ENCODE measurements around the gene ZNF18.

Gene ZNF18

GRCh38 chr17:11997147-11997971 is at the start of gene ZNF18:
TSS of gene ZNF18 (minus strand) at chr17:11997475. CDS start at chr17:11992829, 4,646 bp downstream.
- peak; percentile 88 to 93 (median 91) for DNase-seq (ENCODE audit: low read depth in 3 of 3)

GRCh38 chr17:12046786-12047185 is 49.5 kb upstream of the ZNF18 start:
- no peak for DNase-seq (ENCODE audit: low read depth in 3 of 3)

- DNase-seq (ENCODE audit: low read depth in 3 of 3) = no peak
Observed at GRCh38 chr17:12043702-12044101, 46.4 kb upstream of the ZNF18 start.

- no peak for DNase-seq (ENCODE audit: low read depth in 3 of 3)
Observed at GRCh38 chr17:12041312-12041711, 44.0 kb upstream of the ZNF18 start.

GRCh38 chr17:12040478-12040877 is 43.2 kb upstream of the ZNF18 start:
- no peak for DNase-seq (ENCODE audit: low read depth in 3 of 3)

- no peak for DNase-seq (ENCODE audit: low read depth in 3 of 3)
Observed at GRCh38 chr17:12037970-12038369, 40.7 kb upstream of the ZNF18 start.

GRCh38 chr17:12035673-12036072 is 38.4 kb upstream of the ZNF18 start:
- DNase-seq (ENCODE audit: low read depth in 3 of 3) = no peak

GRCh38 chr17:12034538-12034937 is 37.3 kb upstream of the ZNF18 start:
- no peak for DNase-seq (ENCODE audit: low read depth in 3 of 3)

GRCh38 chr17:12028611-12029010 is 31.3 kb upstream of the ZNF18 start:
- no peak for DNase-seq (ENCODE audit: low read depth in 3 of 3)

GRCh38 chr17:12027658-12028057 is 30.4 kb upstream of the ZNF18 start:
- DNase-seq (ENCODE audit: low read depth in 3 of 3) = no peak

- no peak for DNase-seq (ENCODE audit: low read depth in 3 of 3)
Observed at GRCh38 chr17:12024327-12024726, 27.1 kb upstream of the ZNF18 start.

GRCh38 chr17:12022310-12022709 is 25.0 kb upstream of the ZNF18 start:
- no peak for DNase-seq (ENCODE audit: low read depth in 3 of 3)

- DNase-seq (ENCODE audit: low read depth in 3 of 3) = no peak
Observed at GRCh38 chr17:12021623-12022140, 24.4 kb upstream of the ZNF18 start.

- peak; percentile 85 to 90 (median 89) for DNase-seq (ENCODE audit: low read depth in 3 of 3)
Observed at GRCh38 chr17:12020642-12021622, 23.7 kb upstream of the ZNF18 start, which contains the start of gene MAP2K4. TSS of gene MAP2K4 (plus strand) at chr17:12020877. CDS start at chr17:12020887, 10 bp downstream.

- DNase-seq (ENCODE audit: low read depth in 3 of 3) = no peak
Observed at GRCh38 chr17:12007466-12007865, 10.2 kb upstream of the ZNF18 start.

- DNase-seq (ENCODE audit: low read depth in 3 of 3) = no peak
Observed at GRCh38 chr17:11999696-12000095, 2.4 kb upstream of the ZNF18 start.

- no peak for DNase-seq (ENCODE audit: low read depth in 3 of 3)
Observed at GRCh38 chr17:11997972-11998233, 628 bp upstream of the ZNF18 start.

- peak in 1 of 3 donors; percentile 36 for DNase-seq (ENCODE audit: low read depth in 3 of 3)
Observed at GRCh38 chr17:11996722-11997146, 541 bp downstream of the ZNF18 start.

GRCh38 chr17:11991461-11991860 is 5.8 kb downstream of the ZNF18 start:
- DNase-seq (ENCODE audit: low read depth in 3 of 3) = no peak

- no peak for DNase-seq (ENCODE audit: low read depth in 3 of 3)
Observed at GRCh38 chr17:11990363-11990983, 6.8 kb downstream of the ZNF18 start.

GRCh38 chr17:11986942-11987329 is 10.3 kb downstream of the ZNF18 start:
- DNase-seq (ENCODE audit: low read depth in 3 of 3) = no peak
